Ammon's horn (tissue), 1 donor: ENCODE data around the gene RAET1G.
"Not testable (repeated sequence)": the region's sequence is repeated elsewhere in the genome, so short reads cannot be mapped to it uniquely, and the experiment has no call there.

Source experiments
- DNase-seq: peaks from one replicate; pipeline ENCODE4 v3.0.0-alpha.2; 2016; ENCODE audit warnings: low spot score

RAET1G gene

GRCh38 chr6:149934249-149935156 is 11.6 kb upstream of the RAET1G start:
- DNase-seq: peak; percentile 70

- DNase-seq: no peak
Measured at GRCh38 chr6:149933461-149933860, 10.5 kb upstream of the RAET1G start.

- DNase-seq: no peak
Measured at GRCh38 chr6:149933036-149933435, 10.1 kb upstream of the RAET1G start.

- no peak for DNase-seq
Measured at GRCh38 chr6:149931501-149931900, 8.6 kb upstream of the RAET1G start.

GRCh38 chr6:149929422-149929821 is 6.5 kb upstream of the RAET1G start:
- DNase-seq: no peak

GRCh38 chr6:149927025-149927424 is 4.1 kb upstream of the RAET1G start:
- not testable (repeated sequence) for DNase-seq

GRCh38 chr6:149925974-149926777 is 3.3 kb upstream of the RAET1G start:
- peak; percentile 87 for DNase-seq

GRCh38 chr6:149925253-149925973 is 2.5 kb upstream of the RAET1G start:
- DNase-seq: no peak

- no peak for DNase-seq
Measured at GRCh38 chr6:149924933-149925252, 2.0 kb upstream of the RAET1G start.

- DNase-seq: no peak
Measured at GRCh38 chr6:149924206-149924932, 1.4 kb upstream of the RAET1G start.

GRCh38 chr6:149923327-149923986 is 536 bp upstream of the RAET1G start:
- DNase-seq: no peak

- DNase-seq: not testable (repeated sequence)
Measured at GRCh38 chr6:149922091-149922490, 830 bp downstream of the RAET1G start.

- DNase-seq: no peak
Measured at GRCh38 chr6:149921361-149921760, 1.6 kb downstream of the RAET1G start.

GRCh38 chr6:149919834-149920225 is 3.1 kb downstream of the RAET1G start:
- DNase-seq: no peak

- not testable (repeated sequence) for DNase-seq
Measured at GRCh38 chr6:149919126-149919833, 3.6 kb downstream of the RAET1G start.

GRCh38 chr6:149918151-149918905 is 4.6 kb downstream of the RAET1G start:
- DNase-seq: no peak

- no peak for DNase-seq
Measured at GRCh38 chr6:149917679-149918078, 5.2 kb downstream of the RAET1G start.

- DNase-seq: no peak
Measured at GRCh38 chr6:149915970-149916865, 6.7 kb downstream of the RAET1G start.
